GM21825 (cell line): ENCODE results near the gene CRACR2A.

Experiments used
- ATAC-seq: cut with Tn5 transposase; IDR thresholded peaks from one replicate; pipeline ENCODE4 v1.9.1; 2021; ENCODE audit warnings: mild to moderate bottlenecking, moderate library complexity; ENCODE audit not compliant: unreplicated experiment

Gene CRACR2A

GRCh38 chr12:3753544-3754284 is 805 bp upstream of the CRACR2A start:
- ATAC-seq = no peak

- peak; percentile 58 for ATAC-seq
These were observed 706 bp downstream of the CRACR2A start for GRCh38 chr12:3752096-3752709.

- no peak for ATAC-seq
These were observed 1.5 kb downstream of the CRACR2A start for GRCh38 chr12:3751151-3752095.

GRCh38 chr12:3750616-3751015 is 2.3 kb downstream of the CRACR2A start:
- ATAC-seq = no peak

- ATAC-seq = no peak
These were observed 4.3 kb downstream of the CRACR2A start for GRCh38 chr12:3748620-3749019.

GRCh38 chr12:3747976-3748619 is 4.8 kb downstream of the CRACR2A start:
- ATAC-seq = no peak

GRCh38 chr12:3747543-3747942 is 5.4 kb downstream of the CRACR2A start:
- no peak for ATAC-seq

- ATAC-seq = no peak
These were observed 6.2 kb downstream of the CRACR2A start for GRCh38 chr12:3746758-3747157.

- no peak for ATAC-seq
These were observed 7.8 kb downstream of the CRACR2A start for GRCh38 chr12:3745152-3745551.

GRCh38 chr12:3744229-3744901 is 8.5 kb downstream of the CRACR2A start:
- no peak for ATAC-seq

- ATAC-seq = peak; percentile 55
These were observed 9.1 kb downstream of the CRACR2A start for GRCh38 chr12:3743803-3744202.

- ATAC-seq = no peak
These were observed 10.8 kb downstream of the CRACR2A start for GRCh38 chr12:3741882-3742672.

- ATAC-seq = no peak
These were observed 12.3 kb downstream of the CRACR2A start for GRCh38 chr12:3740480-3741231.

- ATAC-seq = no peak
These were observed 17.5 kb downstream of the CRACR2A start for GRCh38 chr12:3735432-3735831.

- ATAC-seq = no peak
These were observed 20.0 kb downstream of the CRACR2A start for GRCh38 chr12:3732901-3733300.

- ATAC-seq = no peak
These were observed 22.8 kb downstream of the CRACR2A start for GRCh38 chr12:3730111-3730510.

GRCh38 chr12:3728686-3729085 is 24.2 kb downstream of the CRACR2A start:
- ATAC-seq = peak; percentile 7

- ATAC-seq = peak; percentile 78
These were observed 24.9 kb downstream of the CRACR2A start for GRCh38 chr12:3727877-3728632.
